Panc1 (cell line): Measurements from ENCODE around the gene SETD3.

Experiments used
- CTCF ChIP-seq: fragments of 450-650 bp; IDR thresholded peaks from 2 replicates; pipeline ENCODE4 v1.5.1; 2017; ENCODE audit warnings: mild to moderate bottlenecking
- POLR2AphosphoS5 ChIP-seq: IDR thresholded peaks from 2 replicates; pipeline ENCODE4 v1.6.1; 2012; ENCODE audit warnings: mild to moderate bottlenecking, low read depth, low read length, moderate library complexity
- SIN3A ChIP-seq: IDR thresholded peaks from 2 replicates; pipeline ENCODE4 v1.6.1; 2012; ENCODE audit warnings: low read depth, mild to moderate bottlenecking, low read length, moderate library complexity, borderline replicate concordance; ENCODE audit not compliant: insufficient read depth
- TF ChIP-seq, protein P1 (sequence below), 2 experiments: IDR thresholded peaks; 2 replicates each; pipeline ENCODE4 v1.6.1; 2011 to 2012; ENCODE audit warnings: low read depth in 2 of 2, control low read depth in 1 of 2, low read length in 1 of 2, mild to moderate bottlenecking in 1 of 2, moderate library complexity in 1 of 2; ENCODE audit not compliant: insufficient read depth in 1 of 2

GRCh38 chr14:99437706-99438105, 43.0 kb downstream of the SETD3 start:
- TF ChIP-seq CTCF (no peak), SIN3A (no peak), POLR2AphosphoS5 (no peak)
- TF ChIP-seq, protein P1, sequence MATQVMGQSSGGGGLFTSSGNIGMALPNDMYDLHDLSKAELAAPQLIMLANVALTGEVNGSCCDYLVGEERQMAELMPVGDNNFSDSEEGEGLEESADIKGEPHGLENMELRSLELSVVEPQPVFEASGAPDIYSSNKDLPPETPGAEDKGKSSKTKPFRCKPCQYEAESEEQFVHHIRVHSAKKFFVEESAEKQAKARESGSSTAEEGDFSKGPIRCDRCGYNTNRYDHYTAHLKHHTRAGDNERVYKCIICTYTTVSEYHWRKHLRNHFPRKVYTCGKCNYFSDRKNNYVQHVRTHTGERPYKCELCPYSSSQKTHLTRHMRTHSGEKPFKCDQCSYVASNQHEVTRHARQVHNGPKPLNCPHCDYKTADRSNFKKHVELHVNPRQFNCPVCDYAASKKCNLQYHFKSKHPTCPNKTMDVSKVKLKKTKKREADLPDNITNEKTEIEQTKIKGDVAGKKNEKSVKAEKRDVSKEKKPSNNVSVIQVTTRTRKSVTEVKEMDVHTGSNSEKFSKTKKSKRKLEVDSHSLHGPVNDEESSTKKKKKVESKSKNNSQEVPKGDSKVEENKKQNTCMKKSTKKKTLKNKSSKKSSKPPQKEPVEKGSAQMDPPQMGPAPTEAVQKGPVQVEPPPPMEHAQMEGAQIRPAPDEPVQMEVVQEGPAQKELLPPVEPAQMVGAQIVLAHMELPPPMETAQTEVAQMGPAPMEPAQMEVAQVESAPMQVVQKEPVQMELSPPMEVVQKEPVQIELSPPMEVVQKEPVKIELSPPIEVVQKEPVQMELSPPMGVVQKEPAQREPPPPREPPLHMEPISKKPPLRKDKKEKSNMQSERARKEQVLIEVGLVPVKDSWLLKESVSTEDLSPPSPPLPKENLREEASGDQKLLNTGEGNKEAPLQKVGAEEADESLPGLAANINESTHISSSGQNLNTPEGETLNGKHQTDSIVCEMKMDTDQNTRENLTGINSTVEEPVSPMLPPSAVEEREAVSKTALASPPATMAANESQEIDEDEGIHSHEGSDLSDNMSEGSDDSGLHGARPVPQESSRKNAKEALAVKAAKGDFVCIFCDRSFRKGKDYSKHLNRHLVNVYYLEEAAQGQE (IDR thresholded peaks at IDR 0.05; ENCODE audit: insufficient read depth in 1 of 2, low read depth in 2 of 2, low read length in 1 of 2): no peak
